GM19025 (cell line): ENCODE data around the gene TMEM151B.

Source experiments
- ATAC-seq: cut with Tn5 transposase; IDR thresholded peaks from one replicate; pipeline ENCODE4 v1.9.1; 2021; ENCODE audit warnings: mild to moderate bottlenecking, low read depth, moderate library complexity; ENCODE audit not compliant: unreplicated experiment

Gene TMEM151B

DNA sequence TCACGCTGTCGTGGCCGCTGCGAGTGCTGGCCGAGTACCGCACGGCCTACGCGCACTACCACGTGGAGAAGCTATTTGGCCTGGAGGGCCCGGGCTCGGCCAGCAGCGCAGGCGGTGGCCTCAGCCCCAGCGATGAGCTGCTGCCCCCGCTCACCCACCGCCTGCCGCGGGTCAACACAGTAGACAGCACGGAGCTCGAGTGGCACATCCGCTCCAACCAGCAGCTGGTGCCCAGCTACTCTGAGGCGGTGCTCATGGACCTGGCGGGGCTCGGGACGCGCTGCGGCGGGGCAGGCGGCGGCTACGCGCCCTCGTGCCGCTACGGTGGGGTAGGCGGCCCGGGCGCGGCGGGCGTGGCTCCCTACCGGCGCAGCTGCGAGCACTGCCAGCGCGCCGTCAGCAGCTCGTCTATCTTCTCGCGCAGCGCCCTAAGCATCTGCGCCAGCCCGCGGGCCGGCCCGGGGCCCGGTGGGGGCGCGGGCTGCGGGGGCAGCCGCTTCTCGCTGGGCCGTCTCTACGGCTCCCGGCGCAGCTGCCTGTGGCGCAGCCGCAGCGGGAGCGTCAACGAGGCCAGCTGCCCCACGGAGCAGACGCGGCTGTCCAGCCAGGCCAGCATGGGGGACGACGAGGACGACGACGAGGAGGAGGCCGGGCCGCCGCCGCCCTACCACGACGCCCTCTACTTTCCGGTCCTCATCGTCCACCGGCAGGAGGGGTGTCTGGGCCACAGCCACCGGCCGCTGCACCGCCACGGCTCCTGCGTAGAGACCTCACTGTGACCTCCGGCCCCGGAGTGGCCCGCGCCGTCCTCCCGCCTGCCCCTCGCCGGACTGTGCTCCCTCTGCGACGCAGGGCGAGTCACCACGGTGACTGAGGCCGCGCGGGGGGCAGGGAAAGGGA lies 5.7 kb downstream of the TMEM151B start:
- no peak for ATAC-seq

DNA sequence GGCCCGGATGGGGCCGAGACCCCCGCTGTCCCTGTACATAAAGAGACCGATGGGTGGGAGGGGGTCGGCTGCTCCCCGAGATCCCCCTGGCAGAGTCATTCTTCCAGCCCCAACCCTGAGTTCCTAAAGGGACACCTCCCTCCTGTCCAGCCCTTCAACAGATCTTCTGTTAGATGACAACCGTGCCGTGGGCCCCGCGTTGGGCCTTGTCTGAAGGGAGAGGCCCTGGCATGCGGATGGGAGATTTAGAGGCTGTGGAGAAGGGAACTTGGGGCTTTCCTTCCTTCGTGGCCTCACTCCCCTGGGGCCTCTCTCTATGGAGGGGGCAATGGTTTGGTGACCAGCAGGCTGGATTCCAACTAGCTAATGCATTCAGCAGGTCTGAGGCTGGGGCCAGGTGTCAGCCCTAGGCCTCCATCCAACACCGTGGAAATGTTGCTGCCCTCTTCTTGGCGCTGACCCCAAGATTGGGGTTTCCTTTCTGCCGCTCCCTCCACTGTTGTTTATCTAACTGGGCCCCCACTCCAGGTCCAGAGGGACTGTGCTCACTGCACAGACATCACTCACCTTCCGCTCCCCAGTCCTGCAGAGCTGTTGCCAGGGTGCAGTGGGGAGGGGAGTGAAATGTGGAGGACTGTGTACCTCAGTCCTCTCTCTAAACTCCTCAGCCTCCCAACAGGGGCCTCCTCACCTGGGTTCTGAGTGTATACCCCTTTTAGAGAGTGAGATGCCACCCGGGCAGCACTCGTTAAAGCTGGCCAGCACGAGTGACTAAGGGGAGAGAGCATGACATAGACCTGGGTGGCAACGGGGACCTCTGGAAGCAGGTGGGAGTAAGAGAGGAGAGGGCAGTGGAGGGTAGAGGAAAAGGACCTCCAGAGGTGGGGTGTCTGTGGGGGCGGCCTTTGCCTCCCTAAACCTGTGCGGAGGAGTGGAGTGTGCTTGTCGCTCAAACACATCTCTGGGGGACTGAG lies 6.7 kb downstream of the TMEM151B start:
- no peak for ATAC-seq

DNA sequence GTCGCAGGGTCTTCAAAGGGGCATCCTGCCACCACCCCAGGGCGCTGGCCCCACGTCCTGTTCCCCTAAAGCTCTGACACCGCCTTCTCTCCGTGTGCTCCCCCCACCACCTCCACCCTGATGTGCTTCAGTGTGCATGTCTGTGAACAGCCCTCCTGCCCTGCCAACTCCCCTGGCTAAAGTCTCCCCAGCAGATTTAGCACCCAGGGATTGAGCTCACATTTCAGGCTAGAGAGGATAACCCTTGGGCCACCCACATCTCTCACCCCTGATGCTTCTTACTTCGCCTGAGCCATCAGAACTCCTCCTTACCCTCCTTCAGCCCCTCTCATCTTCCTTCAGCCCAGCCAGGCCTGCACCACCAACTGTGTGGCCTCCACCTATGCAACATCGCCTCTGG lies 7.5 kb downstream of the TMEM151B start:
- no peak for ATAC-seq

DNA sequence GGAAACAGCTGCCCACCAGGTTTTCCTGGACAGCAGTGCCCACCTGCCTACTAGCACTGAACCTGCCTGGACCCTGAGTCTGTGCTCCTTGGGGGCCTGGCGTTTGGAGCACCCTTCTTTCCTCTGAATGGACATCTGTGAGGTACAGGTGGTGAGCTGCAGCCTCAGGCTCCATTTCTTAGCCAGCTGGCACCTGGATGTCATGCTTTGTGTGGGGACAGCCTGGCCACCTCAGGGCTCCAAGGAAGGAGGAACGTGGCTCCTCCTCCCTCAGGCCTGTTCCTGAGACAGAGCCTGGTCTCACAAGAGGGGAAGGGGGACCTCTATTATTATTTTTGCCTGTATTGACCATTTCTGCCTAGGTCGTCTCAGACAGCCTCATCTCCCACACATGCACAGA lies 8.1 kb downstream of the TMEM151B start:
- ATAC-seq: no peak

DNA sequence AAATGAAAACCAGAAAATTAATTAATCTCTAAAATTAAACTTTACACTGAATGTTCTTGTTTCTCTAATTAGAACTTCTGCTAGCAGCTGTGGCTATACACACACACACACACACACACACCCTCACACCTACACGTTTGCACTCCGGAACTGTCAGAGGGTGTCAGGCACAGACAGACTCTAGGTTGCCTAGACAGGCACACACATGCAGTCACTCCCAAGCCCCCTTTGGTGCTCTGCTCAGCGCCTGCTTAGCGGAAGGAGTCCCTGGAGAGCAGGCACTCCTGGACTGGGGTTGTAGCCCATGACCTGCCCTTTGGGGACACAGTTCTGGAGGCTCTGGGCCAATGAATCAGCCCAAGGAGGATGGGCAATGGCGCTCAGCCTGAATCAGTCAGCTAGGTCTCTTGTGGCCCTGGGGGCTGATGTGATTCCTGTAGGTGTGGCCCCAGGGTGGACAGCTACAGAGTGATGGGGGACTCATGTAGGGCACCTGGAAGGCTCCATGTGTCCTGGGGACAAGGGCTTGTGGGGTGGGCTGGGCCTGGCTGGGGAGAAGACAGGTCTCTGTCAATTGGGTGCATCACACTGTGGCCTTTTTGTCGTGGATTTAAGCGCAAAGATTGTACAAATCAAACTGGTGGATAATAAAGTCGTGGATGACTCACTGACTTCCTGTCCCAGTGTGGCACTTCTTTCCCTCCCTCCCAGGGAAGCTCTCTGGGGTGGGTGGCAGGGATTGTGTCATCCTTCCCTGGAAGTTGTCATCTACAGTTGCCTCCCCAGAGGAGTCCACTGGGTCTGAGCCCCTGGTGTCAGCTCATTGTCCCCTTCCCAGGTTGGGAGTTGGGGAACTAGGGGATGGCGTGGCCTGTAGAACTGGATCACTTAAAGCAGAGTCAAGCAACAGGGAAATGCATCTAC lies 8.8 kb downstream of the TMEM151B start:
- no peak for ATAC-seq

DNA sequence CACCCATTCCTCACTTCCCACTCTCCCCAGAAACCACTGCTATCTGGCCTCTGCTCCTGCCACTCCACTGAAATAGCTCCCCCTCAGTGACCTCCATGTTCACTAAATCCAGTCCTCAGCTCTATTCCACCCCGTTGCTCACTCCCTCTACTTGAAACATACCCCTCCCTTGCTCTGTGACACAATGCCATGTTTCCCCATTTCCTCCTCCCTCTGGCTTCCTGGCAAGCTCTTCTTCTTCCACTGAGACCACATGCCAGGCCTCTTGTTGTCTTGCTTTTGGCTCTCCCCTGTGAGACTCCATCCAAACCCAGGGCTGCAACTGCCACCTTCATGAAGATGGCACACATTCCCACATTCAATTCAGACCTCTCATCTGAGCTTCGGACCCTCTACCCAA lies 13.9 kb downstream of the TMEM151B start:
- no peak for ATAC-seq

DNA sequence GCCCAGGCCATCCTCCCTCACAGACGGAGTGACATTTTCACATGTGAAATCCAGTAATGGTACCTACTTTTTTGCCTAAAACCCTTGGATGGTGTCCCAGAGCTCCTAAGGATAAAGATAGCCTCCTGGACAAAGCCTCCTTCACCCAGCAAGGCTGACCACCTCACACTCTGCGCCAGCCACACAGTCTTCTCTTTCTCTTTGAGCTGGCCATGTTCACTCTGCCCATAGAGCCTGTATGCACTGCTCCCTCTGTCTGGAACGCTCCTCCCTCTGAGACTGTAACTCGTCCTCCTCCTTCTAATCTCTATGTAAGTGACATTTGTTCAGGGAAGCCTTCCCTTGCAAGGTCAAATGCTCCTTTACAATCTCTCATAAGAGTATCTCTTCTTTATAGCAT lies 14.6 kb downstream of the TMEM151B start:
- no peak for ATAC-seq

DNA sequence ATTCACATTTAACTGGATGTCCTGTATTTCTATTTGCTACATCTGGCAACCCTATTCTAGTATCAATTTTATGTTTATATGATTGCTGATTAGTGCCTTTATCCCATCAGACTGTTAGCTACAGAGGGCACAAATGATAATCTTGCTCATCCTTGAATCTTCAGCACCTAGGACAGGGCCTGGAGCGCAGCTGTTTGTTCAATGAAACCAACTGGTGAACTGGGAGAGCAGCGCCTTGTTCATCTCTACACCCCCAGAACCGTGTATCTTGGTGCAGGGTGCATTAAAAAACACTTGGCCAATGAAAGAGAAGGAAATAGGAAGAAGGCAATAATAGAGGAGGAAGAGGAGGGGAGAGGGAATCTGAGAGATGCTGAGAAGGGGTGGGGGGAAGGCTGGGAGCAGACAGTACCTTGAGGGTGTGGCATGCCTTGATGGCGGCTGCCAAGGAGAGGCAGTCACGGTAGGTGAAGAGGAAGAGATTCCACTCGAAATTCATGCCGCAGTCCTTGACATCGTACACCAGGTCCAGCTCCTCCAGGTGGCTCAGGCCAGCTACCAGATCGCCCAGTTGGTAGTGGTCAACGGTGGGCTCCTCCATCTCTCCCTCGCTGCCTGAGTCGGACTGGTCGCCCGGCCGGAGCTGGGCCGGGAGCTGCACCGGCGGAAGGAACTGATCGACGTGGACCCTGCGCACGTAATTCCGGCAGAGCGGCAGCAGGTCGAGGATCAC lies 15.5 kb downstream of the TMEM151B start:
- ATAC-seq: no peak

DNA sequence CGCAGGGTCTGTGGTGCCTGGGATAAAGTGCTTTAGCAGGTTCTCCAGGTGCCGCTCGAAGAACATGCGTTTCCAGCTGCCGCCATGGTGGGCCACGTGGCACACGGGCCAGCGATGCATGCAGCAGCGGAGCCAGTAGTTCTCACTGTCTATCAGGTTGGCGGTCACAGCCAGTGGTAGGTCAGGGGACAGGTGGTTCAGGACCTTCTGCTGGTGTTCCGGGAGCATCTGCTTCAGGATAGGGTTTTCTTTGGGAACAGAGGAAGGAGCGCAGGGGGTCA lies 16.0 kb downstream of the TMEM151B start:
- ATAC-seq: no peak

DNA sequence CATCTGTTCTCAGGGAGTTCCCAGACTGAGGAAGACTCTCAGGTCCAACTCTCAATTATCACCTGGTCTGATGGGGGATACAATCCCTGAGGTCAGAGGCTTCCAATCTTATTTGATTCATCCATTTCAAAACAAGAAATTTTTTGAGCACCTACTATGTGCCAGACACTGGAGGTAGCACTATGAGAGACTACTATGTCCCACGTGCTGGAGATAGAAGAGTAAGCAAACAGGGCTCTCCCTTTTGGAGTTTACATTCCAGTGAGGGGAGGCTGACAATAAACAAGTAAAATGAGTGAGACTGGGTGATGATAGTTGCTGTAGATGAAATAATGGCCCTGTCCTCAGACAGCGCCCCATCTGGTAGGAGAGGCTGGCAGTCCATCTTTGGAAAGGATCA lies 16.5 kb downstream of the TMEM151B start:
- no peak for ATAC-seq

DNA sequence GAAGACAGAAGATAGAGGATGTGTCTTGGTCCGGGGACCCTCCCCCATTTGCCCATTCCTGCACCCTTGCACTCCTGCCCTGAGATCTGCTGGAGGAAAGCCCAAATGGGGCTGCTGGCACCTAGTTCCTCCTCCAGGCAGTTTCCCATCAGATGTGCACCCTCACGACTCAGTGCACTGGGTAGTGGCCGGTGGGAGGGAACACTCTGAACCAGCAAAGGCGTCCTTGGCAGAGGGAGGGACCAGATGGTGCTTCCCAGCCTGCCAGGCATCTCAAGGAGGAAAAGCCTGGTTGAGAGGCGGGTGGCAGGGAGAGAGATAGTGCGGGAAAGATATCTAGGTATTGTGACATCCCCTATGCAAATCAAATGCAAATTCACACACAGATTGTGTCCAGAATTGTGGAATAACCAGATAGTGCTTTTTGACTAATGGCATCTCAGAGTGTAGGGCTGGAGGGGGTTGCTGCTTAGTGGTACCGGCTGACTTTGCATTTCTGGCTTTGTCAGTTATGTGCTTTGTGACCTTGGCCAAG lies 19.5 kb downstream of the TMEM151B start:
- ATAC-seq: no peak

DNA sequence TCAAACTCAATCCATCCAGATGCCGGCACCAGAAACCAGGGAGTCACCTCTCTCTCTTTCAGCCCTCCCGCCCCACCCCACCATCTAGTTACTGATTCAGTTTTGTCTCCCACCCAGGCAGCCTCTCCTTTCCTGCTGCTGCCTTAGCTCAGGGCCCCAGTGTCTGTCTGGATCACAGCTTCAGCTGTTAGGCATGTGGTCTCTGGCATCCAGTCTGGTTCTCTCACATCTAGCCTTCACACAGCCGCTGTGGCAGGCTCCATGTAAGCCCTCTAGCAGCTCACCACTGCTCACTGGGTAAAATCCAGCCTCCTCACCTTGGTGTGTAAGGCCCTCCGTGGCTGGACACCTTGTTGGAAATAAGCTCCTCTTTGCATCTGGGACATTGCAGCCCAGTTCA lies 21.6 kb downstream of the TMEM151B start:
- no peak for ATAC-seq

DNA sequence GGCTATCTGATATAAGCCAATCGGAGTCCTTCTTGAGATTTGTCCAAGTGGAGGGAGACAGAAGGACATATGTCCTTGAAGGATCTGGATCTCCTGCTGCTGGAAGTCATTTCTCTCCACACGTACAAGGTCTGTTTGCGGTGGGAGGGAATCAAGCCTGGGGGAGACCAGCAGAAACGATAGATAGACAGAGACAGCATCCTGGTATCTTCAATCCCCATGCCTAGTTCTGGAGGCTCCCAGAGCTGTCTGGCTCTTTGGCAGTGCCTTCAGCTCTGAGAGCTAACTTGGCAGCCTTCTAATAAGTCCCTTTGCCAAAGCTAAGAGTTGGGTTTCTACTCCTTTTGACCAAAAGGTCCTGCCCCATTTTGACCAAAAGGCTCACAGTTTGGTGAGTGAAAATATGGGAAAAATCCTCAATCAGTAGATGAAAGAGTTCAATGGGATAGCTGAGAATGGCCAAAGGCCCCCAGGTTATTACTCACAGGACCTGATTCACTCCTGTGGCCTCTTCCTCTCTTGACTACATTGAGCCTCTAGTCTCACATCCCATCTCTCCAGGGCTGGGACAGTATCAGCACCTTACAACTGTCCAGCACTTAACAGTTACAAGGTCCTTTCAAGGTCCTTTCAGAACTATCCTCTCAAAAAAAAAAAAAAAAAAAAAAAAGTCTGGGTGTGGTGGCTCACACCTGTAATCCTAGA lies 22.6 kb downstream of the TMEM151B start:
- ATAC-seq: no peak

DNA sequence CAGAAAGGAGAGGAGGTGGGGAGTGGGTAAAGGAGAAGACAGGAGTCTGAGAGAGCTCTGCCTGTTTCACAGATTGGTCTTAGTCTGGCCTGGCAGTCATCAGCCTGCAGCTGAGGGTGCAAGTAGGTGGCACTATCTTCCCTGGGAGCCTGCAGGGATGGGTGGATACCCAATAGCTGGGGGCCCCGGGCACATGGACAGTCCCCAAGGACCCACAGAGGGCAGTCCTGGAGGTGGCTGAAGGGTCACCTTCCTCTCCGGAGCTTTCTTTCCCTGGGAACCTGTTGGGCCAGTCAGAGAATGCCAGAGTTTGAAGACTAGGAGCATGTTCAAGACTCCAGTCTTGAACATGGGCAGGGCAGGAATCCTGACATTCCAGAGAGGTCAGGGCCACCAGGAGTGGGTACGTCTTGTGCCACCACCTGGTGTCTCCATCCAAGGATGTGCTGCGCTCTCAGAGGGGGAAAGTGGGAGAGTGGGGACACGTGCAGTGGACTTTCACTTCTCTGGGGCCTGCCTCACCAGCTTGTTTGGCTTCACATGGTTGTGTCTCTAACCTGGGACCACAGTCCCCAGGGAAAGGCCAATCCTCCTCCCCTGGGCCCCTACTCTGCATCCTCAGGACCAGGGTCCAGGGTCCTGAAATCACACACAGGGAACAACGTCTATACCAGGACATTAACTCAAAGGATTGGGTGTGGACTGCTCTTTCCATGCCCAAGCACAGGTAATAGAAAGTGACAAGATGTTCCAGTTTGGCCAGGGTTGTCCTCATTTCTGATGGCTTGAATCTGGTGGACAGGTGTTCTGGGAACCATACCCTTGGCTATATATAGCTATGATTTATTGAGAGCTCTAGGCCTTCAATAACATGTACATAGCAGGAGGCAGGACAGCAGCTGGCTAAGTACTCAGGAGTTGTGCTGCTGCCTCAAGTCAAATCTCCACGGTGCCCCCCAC lies 24.9 kb downstream of the TMEM151B start:
- no peak for ATAC-seq

DNA sequence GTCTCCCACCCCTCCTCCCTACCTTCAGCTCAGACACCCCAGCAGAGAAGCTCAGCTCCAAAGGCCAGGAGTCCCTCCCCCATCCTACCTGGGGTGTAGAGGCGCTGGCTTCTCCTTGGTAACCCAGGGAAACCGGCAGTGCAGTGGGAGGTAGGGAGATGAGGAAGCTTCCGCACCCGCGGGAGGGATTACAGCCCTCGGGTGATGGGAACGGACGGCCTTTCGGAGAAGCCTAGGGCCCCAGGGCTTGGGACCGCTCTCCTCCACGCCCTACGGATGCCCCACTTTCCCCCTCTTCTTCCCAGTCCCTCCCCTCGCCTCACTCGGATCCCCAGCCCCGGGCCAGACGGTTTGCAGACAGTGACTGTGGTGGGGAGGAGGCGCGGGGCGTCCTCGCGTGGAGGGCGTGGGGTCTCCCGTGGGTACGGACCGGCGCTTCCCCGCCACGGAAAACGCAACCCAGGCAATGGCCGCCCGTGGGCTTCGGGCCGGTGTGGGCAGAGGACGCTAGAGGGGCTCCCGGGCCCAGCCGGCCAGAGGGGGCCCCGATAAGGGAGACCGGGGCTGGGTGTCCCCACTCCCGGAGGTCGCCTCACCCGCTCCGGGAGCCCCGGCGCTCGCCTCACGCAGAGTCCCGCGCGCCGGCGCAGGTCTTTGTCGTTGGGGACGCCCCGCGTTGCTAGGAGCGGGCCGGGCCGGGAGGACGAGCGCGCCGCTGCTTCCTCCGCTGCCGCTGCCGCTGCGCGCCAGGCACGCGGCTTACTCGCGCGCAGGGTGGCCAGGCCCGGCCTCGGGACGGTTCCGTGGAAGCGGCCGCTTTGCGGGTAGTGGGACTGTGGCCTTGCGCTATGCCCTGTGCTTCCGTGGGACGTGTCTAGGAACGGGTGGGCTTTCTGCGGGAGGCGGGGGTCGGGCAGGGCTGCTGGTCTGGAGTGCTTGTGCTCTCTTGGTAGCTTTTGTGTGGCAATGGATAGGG lies 27.1 kb downstream of the TMEM151B start:
- ATAC-seq: no peak

DNA sequence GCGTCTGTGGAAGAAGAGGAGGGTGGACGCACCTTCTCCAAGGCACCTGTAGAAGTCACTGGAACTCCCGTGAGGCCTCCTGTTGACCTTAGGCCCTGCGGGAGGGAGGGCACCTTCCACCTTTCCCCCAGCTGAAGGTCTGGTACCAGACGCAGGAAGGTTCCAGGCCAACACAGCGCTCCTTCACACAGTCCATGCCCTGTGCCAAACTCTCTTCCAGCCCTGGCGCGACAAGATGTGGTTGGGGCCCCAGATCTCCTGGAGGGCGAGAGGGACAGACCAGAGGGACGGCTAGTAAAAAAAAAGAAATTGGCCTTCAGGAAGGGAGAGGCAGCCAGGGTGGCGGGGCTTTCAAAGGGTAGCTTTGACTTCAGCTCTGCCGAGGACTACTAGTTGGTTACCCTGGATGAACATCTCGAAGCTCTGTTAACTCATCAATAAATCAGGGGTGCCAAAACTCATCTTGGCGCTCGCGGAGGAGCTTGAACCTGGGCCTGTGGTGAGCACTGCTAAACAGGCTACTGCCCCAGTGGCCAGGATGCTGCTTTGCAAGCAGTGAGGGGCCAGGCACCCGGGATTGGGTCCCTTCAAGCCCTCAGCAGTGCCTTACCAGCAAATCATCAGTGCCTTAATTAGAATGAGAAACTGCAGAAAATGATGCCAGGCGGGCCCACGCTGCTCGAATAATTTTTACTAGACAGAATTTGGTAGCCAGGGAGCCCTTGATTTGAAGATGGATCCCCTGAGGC lies 28.0 kb downstream of the TMEM151B start:
- ATAC-seq: no peak
